Caco-2 (cell line): ENCODE results near the gene LUM. TPM values are rescaled to one million over a fixed set of nuclear protein-coding genes. Genes with fewer than 3 reads are reported as not detected.

ENCODE experiments used
- BruUV-seq: library from RNA; stranded (reverse); fragments of 400-500 nt; replicated peaks from 2 replicates; lab custom pipeline; 2021; lab: Mats Ljungman, UMichigan
- CTCF ChIA-PET: fragments of 300-600 bp; sonication (Branson Sonifier 250); formaldehyde crosslinking; loops from one replicate; lab custom pipeline; 2022; ENCODE audit warnings: antibody characterized with exemption; lab: Charles Lee
- POLR2A ChIA-PET: fragments of 300-600 bp; sonication (Branson Sonifier 250); formaldehyde crosslinking; loops from one replicate; lab custom pipeline; 2022; ENCODE audit warnings: antibody characterized with exemption; lab: Charles Lee
- DNase-seq, 2 experiments: peaks; one replicate each; pipeline versions ENCODE4 v3.0.0 to v3.0.0-alpha.2; 2020 to 2022
- H3K27me3 ChIP-seq: replicated peaks from 2 replicates; pipeline ENCODE4 v1.6.0; 2011; ENCODE audit warnings: low read length; ENCODE audit not compliant: control insufficient read depth, insufficient read depth
- H3K36me3 ChIP-seq: 2 replicates; pipeline ENCODE4 v1.5.1; 2011; ENCODE audit warnings: low read length; ENCODE audit not compliant: control insufficient read depth, insufficient read depth
- H3K4me1 ChIP-seq: fragments of 250-450 bp; sonication (Bioruptor Pico); 2 replicates; pipeline ENCODE4 v1.5.1; 2020; ENCODE audit warnings: mild to moderate bottlenecking
- H3K4me3 ChIP-seq: 2 replicates; pipeline ENCODE4 v1.5.1; 2011; ENCODE audit warnings: low read depth, mild to moderate bottlenecking, control low read depth, low read length
- H3K9me3 ChIP-seq: fragments of 250-450 bp; sonication (Bioruptor Pico); 2 replicates; pipeline ENCODE4 v1.5.1; 2020; ENCODE audit warnings: mild to moderate bottlenecking, moderate library complexity
- H3K27ac Mint-ChIP-seq: one replicate; pipeline ENCODE4 v1.8.0; 2022; ENCODE audit warnings: mixed read lengths; ENCODE audit not compliant: unreplicated experiment
- H3K27me3 Mint-ChIP-seq: one replicate; pipeline ENCODE4 v1.8.0; 2022; ENCODE audit warnings: mixed read lengths; ENCODE audit not compliant: insufficient read depth, unreplicated experiment
- H3K36me3 Mint-ChIP-seq: one replicate; pipeline ENCODE4 v1.8.0; 2022; ENCODE audit warnings: mild to moderate bottlenecking, mixed read lengths; ENCODE audit not compliant: insufficient read depth, unreplicated experiment
- H3K4me1 Mint-ChIP-seq: one replicate; pipeline ENCODE4 v1.8.0; 2022; ENCODE audit warnings: low read depth, mixed read lengths; ENCODE audit not compliant: unreplicated experiment
- H3K4me3 Mint-ChIP-seq: one replicate; pipeline ENCODE4 v1.8.0; 2022; ENCODE audit warnings: mild to moderate bottlenecking, moderate library complexity, mixed read lengths; ENCODE audit not compliant: unreplicated experiment
- H3K9me3 Mint-ChIP-seq: one replicate; pipeline ENCODE4 v1.8.0; 2022; ENCODE audit warnings: mixed read lengths; ENCODE audit not compliant: unreplicated experiment
- CTCF ChIP-seq, 2 experiments: fragments of 200-600 bp in 1 of 2; IDR thresholded peaks; 1 replicate in 1 of 2; 2 replicates in 1 of 2; pipeline versions ENCODE4 v1.5.1 to v1.8.0; 2011 to 2022; ENCODE audit warnings: antibody characterized with exemption in 1 of 2, control low read depth in 1 of 2, inconsistent platforms in 1 of 2, low read depth in 1 of 2, low read length in 1 of 2, mild to moderate bottlenecking in 1 of 2, moderate library complexity in 1 of 2; ENCODE audit not compliant: insufficient read depth in 1 of 2, severe bottlenecking in 1 of 2, unreplicated experiment in 1 of 2
- intact Hi-C: fragments of 100-400 bp; cut with micrococcal nuclease; formaldehyde crosslinking; loops from one replicate; pipeline ENCODE4 v1.10.0; 2022; ENCODE audit not compliant: unreplicated experiment
- total RNA-seq: library from RNA; stranded (reverse); gene quantifications from 2 replicates; pipeline ENCODE4 v1.2.3, GENCODE V29; 2022

The LUM gene
- total RNA-seq, 1 experiment from 2014 or later, result 4.5 TPM

DNA sequence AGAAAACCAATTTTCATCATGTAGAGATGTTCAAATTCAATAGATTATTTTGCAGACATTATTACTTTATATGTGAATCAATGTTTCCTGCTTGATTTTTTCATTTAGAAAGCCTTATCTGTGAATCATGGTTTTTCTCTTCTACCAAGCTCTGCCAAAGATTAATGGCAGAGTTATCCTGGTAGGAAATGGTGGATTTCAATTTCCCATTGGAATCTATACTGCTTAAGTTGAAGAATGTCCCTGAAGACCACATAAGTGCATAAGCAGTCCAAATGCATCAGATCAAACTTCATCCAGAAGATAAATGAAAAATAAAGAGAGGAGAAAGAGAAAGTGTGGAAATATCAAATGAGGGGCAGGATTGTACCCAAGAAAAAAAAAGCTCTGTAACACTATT, 5.0 kb downstream of the LUM start:
- no peak for TF ChIP-seq CTCF (IDR thresholded peaks at IDR 0.05; ENCODE audit: insufficient read depth in 1 of 2, low read depth in 1 of 2, low read length in 1 of 2, severe bottlenecking in 1 of 2, unreplicated experiment in 1 of 2)
- no peaks in the 10 kb centered on the region for H3K27me3 ChIP-seq
- no peak for DNase-seq
- H3K36me3 ChIP-seq, result no peaks in the 10 kb centered on the region
- no peak overlapping the region for H3K4me3 ChIP-seq
- Mint-ChIP-seq H3K4me3 (no peak overlapping the region), H3K36me3 (no peaks in the 10 kb centered on the region), H3K27ac (no peak overlapping the region), H3K27me3 (no peaks in the 10 kb centered on the region), H3K4me1 (peaks cover 2% of the 10 kb centered on the region), H3K9me3 (no peaks in the 10 kb centered on the region)
- POLR2A ChIA-PET, result no interaction called here
- no TSS peak for BruUV-seq
- peaks cover 2% of the 10 kb centered on the region; the same call in 1 of the 2 replicates for H3K4me1 ChIP-seq
- no peaks in the 10 kb centered on the region for H3K9me3 ChIP-seq
- intact Hi-C loops, result no loop called here
- CTCF ChIA-PET, result no interaction called here

- no peak overlapping the region for H3K27ac Mint-ChIP-seq
- H3K4me1 Mint-ChIP-seq, result no peaks in the 10 kb centered on the region
- no peaks in the 10 kb centered on the region for H3K4me1 ChIP-seq
- no peak overlapping the region for H3K4me3 ChIP-seq
- ChIA-PET POLR2A (no interaction called here), CTCF (no interaction called here)
- no peaks in the 10 kb centered on the region for H3K9me3 Mint-ChIP-seq
- no peak for DNase-seq
- H3K36me3 ChIP-seq, result no peaks in the 10 kb centered on the region
- BruUV-seq, result no TSS peak
- intact Hi-C loops, result no loop called here
- H3K4me3 Mint-ChIP-seq, result no peak overlapping the region
- H3K27me3 ChIP-seq, result no peaks in the 10 kb centered on the region
- no peaks in the 10 kb centered on the region for H3K9me3 ChIP-seq
- no peaks in the 10 kb centered on the region for H3K36me3 Mint-ChIP-seq
- no peaks in the 10 kb centered on the region for H3K27me3 Mint-ChIP-seq
- TF ChIP-seq CTCF (IDR thresholded peaks at IDR 0.05; ENCODE audit: insufficient read depth in 1 of 2, low read depth in 1 of 2, low read length in 1 of 2, severe bottlenecking in 1 of 2, unreplicated experiment in 1 of 2), result no peak
These were observed 5.5 kb downstream of the LUM start for GRCh38 chr12:91105807-91106206.

GRCh38 chr12:91104812-91105466, 6.4 kb downstream of the LUM start:
- H3K4me1 ChIP-seq, result 0 out of 2 replicates have a peak, but pooled peaks cover under 1% of the 10 kb centered on the region
- Mint-ChIP-seq H3K4me3 (no peak overlapping the region), H3K9me3 (no peaks in the 10 kb centered on the region), H3K27ac (no peak overlapping the region), H3K36me3 (no peaks in the 10 kb centered on the region), H3K27me3 (no peaks in the 10 kb centered on the region), H3K4me1 (peaks cover 2% of the 10 kb centered on the region)
- H3K27me3 ChIP-seq, result no peaks in the 10 kb centered on the region
- intact Hi-C loops, result no loop called here
- CTCF ChIA-PET, result no interaction called here
- no peak overlapping the region for H3K4me3 ChIP-seq
- POLR2A ChIA-PET, result no interaction called here
- no peak for TF ChIP-seq CTCF (IDR thresholded peaks at IDR 0.05; ENCODE audit: insufficient read depth in 1 of 2, low read depth in 1 of 2, low read length in 1 of 2, severe bottlenecking in 1 of 2, unreplicated experiment in 1 of 2)
- DNase-seq, result no peak
- H3K9me3 ChIP-seq, result no peaks in the 10 kb centered on the region
- BruUV-seq, result no TSS peak
- no peaks in the 10 kb centered on the region for H3K36me3 ChIP-seq
